ENCODE data around the gene CHAF1B.

The CHAF1B gene

GRCh38 chr21:36429947-36430546 is 44.9 kb downstream of the CHAF1B start:
- peak; percentile 98 for DNase-seq

GRCh38 chr21:36430841-36431240 is 45.6 kb downstream of the CHAF1B start:
- DNase-seq = no peak

- DNase-seq = no peak
Measured at GRCh38 chr21:36431252-36431651, 46.1 kb downstream of the CHAF1B start.

DNA sequence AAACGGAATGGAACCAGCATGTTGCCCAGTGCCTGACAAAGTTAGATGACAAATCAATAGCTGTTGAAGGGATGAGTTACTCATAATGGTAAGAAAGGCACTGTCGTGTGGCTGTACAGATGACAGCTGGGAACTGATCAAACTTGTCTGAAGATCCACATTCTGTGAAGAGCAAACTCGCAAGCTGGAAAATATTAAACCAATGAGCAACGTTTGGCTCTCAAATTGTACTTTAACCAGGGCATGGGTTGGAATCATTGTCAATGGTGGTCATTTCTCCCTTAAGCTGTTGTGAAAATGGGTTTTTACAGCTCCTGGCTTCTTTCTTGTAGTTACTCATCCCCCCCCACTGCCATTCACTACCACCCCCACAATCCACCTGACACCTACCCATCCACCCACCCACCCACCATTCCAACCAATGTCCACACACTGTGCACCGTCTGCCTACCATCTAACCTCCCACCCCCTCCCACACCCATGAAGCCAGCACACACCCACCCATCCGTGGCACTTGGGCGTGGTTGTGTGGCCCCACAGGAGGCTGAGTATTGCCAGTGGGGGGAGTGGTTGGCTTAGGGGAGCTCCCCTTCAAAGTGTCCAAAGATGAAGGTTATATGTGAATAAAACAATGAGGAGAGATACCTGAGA is 48.0 kb downstream of the CHAF1B start:
- DNase-seq = no peak

DNA sequence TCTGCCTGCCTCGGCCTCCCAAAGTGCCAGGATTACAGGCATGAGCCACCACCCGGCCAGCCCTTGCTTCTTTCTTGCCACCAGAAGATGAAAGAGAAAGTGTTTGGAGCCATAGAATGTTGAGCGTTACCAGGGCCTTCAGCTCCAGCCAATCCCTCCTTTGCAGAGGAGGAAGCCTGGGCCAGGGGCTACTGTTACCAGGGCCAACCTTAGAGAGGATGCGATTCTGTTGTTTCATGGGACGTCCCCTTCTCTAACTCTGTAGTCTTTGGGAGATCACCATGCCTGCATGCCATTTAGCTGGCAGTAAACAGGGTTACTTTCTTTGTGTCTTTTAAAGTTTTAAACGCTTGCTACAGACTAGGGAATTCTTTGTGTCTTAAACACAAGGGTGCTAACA is 49.0 kb downstream of the CHAF1B start:
- DNase-seq = no peak

DNA sequence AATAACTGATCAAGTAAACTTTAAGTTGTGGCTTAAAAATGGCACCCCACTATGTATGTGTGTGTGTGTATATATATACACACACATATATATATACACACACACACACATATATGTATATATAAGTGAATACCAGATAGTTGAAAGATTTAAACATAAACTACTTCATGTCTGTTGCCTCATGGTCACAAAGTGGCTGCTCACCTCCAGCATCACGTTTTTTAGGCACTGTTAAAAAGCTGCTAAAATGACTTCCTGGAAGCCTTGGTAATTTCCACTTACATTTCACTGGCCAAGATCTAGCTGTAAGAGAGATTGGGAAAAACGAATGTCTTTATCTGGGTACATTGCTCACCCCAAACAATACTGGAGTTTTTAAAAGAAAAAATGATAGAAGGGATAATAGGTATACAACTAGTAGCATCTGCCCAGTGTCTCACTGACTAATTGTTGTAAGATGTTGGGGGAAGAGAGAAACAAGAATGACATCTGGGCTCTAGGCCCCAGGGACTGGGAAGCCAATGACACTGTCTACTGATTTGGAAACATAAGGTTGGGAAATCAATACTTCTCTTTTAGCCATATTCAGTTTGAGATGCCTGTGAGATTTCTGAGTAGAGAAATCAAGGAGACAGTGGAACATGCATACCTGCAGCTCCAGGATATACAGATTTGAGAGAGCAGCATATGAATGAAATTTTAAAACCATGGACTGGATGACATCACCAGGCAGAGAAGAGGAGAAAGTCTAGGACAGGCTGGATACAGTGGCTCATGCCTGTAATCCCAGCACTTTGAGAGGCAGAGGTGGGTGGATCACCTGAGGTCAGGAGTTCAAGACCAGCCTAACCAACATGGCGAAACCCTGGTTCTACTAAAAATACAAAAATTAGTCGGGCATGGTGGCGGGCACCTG is 51.9 kb downstream of the CHAF1B start:
- DNase-seq = no peak

- DNase-seq = peak; percentile 93
Measured at GRCh38 chr21:36437745-36438128, 52.5 kb downstream of the CHAF1B start.

DNA sequence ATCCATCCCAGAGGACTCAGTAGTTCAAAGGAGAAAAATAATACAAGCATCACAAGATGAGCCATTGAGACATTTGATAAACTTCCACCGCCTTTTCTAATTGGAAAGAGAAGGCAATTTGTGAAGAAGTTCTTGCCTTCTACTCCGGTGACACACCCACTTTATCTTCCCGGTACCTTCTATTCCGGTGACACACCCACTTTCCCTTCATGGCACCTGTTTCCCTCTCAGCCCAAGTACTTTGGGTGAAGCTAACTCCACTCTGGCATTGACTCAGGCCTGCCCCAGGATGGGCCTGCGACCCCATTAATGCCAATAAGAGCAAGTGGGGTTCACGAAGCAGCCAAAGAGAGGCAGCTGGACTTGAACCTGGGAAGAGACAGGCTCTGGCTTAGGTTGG is 56.5 kb downstream of the CHAF1B start:
- DNase-seq = no peak

DNA sequence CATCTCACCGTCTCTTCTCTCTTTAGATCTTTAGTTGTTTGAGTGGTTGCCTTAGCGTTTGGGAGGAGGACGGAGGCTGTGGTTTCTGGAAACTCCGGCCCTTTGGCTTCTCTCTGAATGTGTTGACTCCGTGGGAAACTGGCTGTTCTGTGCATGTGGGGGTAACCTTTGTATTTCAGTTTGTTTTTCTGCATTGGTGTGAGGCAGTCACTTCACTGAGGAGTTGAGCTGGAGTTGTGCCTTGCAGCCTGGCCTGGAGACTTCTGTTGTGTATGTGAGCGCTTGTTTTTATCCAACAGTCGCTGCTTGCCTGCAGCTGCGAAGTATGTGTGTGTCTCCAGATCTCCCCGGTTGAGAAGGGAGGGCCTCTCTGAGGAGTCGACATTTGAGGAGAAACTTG is 61.1 kb downstream of the CHAF1B start:
- no peak for DNase-seq

DNA sequence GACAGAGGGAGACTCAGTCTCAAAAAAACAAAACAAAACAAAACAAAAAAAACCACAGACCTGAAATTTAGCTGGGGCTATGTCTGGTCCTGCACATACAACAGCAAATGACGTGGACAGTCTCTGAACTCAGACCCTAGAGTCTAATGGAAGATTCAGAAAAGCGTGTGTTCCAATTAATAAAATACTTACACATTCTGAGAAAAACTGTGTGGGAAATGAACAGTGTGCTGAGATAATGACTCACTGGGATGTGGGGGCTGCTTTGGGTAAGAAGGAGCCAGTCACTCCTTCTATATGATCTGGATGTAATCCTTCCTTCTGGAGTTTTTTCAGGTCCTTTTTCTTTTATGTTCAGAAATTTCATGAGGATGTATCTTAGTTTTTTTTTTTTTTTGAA is 65.3 kb downstream of the CHAF1B start:
- peak; percentile 40 for DNase-seq

DNA sequence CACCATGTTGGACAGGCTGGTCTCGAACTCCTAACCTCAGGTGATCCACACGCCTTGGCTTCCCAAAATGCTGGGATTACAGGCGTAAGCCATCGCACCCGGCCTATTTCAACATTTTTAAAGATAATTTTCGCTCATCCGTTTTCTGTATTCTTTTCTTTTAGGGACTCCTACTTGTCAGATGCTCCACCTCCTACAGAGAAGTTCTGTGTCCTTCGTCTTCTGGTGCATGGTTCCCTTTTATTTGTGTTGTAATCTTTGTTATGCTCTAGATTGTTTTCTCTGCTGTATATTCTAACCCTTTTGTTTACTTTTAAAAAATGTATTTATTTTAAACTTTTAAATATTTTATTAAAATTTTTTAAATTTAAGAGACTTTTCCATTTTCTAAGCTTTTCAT is 66.3 kb downstream of the CHAF1B start:
- no peak for DNase-seq

GRCh38 chr21:36452281-36452825 is 67.2 kb downstream of the CHAF1B start:
- DNase-seq = no peak

GRCh38 chr21:36454093-36454531 is 68.9 kb downstream of the CHAF1B start:
- DNase-seq = no peak

- no peak for DNase-seq
Measured at GRCh38 chr21:36454706-36455105, 69.5 kb downstream of the CHAF1B start.

DNA sequence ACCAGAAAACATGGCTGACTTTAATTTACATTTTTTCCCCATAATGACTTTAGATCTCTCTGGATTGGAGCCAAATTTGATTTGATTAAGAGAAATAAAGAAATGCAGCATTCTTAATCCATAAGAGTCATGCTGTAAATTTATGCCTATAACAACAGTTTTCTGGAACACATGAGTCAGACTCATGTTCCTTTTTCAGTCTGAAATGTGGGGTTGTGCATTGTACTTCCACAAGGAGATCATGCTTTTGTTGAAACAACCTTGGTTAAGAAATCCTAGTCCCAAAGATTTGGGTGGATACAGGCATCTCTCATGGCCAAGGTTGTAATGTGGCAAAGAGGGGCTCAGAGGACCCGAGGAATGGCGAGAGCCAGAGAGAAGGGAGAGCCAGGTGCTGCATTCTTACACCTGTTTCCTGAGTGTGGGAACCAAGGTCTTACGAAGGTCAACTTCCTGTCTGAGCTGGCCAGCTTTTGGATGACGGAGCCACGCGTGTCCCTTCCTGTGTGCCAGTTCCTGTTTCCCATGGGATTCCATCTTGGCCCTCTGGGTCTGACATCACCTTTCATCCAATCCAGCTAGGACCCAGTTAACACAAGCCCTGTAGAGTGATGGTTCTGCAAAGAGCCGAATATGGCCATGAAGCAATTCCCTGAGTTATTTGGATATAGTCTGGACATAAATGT is 71.7 kb downstream of the CHAF1B start:
- DNase-seq = no peak

DNA sequence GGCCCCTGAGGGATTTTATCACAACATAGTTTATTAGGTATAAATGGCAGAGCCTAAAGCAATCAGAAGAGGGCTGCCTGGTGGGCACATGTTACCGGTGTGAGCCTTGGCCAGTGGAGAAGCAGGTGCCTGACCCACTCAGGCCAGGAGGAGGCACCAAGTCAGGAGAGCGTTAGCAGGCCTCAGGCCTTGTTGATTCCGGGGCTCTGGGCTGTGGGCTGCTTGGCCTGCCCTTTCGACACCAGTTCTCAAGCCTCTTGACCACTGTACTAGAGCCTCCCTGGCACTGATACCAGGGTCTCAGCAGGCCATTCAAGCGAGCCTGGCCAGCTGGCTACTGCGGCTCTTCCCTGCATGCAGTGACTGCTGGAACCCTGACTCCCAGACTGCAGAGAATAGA is 73.9 kb downstream of the CHAF1B start:
- DNase-seq = no peak

- DNase-seq = no peak
Measured at GRCh38 chr21:36460866-36461265, 75.7 kb downstream of the CHAF1B start.

DNA sequence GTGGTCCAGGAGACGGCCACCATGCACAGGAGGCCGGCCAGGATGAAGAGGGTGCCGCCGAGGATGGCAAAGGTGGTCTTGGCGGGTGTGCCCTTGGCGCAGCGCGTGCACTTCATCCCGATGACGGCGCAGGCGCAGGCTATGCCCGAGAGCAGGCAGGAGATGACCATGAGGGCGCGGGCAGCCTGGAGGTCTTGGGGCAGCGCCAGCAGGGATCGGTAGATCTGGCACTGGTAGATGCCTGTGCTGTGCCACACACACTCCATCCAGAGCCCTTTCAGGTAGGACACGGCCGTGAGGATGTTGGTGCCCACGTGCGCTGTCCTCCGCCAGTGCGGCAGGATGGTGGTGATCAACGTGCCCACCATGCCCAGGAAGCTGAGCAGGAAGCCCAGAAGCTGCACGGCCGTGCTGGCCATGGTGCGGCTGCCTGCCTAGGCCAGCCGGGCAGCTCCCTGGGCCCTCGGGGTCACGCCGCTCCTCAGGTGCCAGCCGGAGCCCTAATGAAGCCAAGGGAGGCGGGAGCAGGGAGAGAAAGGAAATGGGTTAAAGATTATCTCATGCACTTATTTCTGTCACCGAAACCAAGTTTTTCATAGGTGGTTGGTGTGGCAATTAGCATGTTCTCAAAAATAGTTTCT is 76.2 kb downstream of the CHAF1B start:
- DNase-seq = no peak

GRCh38 chr21:36461918-36462486 is 76.8 kb downstream of the CHAF1B start:
- no peak for DNase-seq

DNA sequence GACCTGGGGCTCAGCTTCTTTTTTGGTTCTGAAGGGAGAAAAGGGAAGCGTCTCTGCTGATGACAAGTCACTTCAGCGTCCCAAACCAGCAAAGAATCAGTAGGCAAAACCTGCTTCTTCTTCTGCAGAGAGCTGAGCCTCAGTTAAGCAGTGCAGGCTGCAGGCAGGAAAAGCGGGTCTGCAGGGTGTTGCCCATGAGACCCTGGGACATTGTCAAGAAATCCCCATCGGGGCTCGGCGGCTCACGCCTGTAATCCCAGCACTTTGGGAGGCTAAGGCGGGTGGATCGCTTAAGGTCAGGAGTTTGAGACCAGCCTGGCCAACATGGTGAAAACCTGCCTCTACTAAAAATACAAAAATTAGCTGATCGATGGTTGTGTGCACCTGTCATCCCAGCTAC is 78.0 kb downstream of the CHAF1B start:
- no peak for DNase-seq

GRCh38 chr21:36463991-36464390 is 78.8 kb downstream of the CHAF1B start:
- DNase-seq = no peak

- no peak for DNase-seq
Measured at GRCh38 chr21:36464590-36464989, 79.4 kb downstream of the CHAF1B start.

Data from fibroblast of upper back skin (primary cell).